Body of pancreas (tissue), 4 donors: ENCODE data around the gene HIP1R.

Experiments used
- POLR2A ChIP-seq, 3 donors: fragments of 450-650 bp; IDR thresholded peaks; one replicate each; pipeline ENCODE4 v1.6.1; 2016; ENCODE audit warnings: antibody characterized with exemption in 3 of 3, mild to moderate bottlenecking in 2 of 3
- TF ChIP-seq, protein P1 (sequence below), 7 experiments: fragments of 450-650 bp in 4 of 7; fragments of 200-600 bp in 3 of 7; sonication (generic) in 3 of 7; IDR thresholded peaks; one replicate each; pipeline ENCODE4 v1.5.1; 2016 to 2019; ENCODE audit warnings: antibody characterized with exemption in 7 of 7

DNA sequence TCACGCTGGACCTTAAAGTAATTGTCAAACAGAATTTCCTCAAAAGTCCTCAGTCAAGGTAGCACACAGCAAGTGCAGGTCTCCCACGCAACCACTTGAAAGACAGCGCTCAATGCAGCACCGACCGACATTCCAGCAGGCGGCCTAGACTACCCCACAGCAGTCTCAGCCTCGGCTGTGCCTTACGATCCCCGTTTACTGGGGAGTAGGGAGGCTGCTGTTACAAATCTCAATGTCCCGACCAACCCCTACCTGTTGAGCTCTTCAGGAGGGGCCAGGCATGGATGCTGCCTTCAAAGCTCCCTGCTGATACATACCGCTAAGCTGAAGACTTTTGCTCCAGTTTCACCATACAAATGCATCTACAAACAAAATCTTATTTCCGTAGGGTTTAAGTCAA is 38.8 kb downstream of the HIP1R start:
- TF ChIP-seq, protein P1, sequence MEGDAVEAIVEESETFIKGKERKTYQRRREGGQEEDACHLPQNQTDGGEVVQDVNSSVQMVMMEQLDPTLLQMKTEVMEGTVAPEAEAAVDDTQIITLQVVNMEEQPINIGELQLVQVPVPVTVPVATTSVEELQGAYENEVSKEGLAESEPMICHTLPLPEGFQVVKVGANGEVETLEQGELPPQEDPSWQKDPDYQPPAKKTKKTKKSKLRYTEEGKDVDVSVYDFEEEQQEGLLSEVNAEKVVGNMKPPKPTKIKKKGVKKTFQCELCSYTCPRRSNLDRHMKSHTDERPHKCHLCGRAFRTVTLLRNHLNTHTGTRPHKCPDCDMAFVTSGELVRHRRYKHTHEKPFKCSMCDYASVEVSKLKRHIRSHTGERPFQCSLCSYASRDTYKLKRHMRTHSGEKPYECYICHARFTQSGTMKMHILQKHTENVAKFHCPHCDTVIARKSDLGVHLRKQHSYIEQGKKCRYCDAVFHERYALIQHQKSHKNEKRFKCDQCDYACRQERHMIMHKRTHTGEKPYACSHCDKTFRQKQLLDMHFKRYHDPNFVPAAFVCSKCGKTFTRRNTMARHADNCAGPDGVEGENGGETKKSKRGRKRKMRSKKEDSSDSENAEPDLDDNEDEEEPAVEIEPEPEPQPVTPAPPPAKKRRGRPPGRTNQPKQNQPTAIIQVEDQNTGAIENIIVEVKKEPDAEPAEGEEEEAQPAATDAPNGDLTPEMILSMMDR (IDR thresholded peaks at IDR 0.05), result no peak
- TF ChIP-seq POLR2A (IDR thresholded peaks at IDR 0.05), result no peak
